Measurements from ENCODE around the gene TTPAL.
"Not testable (repeated sequence)": the region's sequence is repeated elsewhere in the genome, so short reads cannot be mapped to it uniquely, and the experiment has no call there.

TTPAL gene

DNA sequence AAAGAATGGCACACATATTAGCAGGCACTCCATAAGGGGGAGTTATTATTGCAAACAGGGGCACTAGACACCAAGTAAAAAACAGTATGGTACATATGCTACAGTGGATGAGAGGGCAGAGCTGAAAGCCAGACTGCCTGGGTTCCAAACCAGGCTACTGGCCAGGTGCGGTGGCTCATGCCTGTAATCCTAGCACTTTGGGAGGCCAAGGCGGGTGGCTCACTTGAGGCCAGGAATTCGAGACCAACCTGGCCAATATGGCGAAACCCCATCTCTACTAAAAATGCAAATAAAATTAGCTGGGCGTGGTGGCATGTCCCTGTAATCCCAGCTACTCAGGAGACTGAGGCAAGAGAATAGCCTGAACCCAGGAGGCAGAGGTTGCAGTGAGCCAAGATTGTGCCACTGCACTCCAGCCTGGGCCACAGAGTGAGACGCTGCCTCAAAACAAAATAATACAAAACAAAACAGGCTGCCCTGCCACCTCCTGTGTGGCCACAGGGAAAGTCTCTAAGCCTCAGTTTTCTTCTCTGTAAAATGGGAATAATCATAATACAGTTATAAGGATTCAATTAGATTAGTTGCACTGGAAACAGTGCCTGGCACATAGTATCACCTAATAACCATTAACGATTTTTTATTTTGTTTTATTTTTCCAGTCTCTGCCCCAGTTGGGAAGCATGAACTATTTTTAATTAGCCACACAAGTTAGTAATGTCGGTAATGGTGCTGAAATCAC is 7.5 kb upstream of the TTPAL start:
- DNase-seq: no peak

DNA sequence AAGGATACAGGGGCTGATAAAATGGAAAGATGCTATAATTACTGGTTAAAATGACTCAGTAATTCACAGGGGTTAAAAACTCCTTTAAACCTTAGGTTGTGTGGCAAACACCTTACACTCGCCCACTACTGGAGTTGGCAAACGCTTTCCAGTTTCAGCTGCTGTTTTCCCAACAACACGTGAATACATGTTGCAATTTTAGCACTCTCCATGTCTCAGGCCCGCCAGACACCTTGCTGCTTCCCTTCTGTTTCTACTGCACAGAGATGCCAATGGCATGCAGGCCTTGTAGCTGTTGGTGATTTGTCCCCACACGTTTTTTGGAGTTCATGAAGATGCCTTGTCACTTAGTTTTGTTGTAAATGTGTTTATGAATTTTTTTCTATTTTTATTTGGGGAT is 5.3 kb upstream of the TTPAL start:
- no peak for DNase-seq

GRCh38 chr20:44471481-44471882 is 4.2 kb upstream of the TTPAL start:
- DNase-seq: no peak

DNA sequence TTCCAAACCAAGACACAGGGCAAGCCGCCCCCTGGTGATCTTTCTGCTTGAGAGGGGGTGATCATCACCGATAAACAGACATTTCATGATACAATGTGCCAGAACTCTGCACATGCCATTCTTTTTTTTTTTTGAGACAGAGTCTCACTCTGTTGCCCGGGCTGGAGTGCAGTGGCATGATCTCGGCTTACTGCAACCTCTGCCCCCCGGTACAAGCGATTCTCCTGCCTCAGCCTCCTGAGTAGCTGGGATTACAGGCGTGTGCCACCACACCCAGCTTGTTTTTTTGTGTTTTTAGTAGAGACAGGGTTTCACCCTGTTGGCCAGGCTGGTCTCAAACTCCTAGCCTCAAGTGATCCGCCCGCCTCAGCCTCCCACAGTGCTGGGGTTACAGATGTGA is 3.4 kb upstream of the TTPAL start:
- DNase-seq: not testable (repeated sequence)

GRCh38 chr20:44475372-44475693 is 341 bp upstream of the TTPAL start:
- DNase-seq: no peak

DNA sequence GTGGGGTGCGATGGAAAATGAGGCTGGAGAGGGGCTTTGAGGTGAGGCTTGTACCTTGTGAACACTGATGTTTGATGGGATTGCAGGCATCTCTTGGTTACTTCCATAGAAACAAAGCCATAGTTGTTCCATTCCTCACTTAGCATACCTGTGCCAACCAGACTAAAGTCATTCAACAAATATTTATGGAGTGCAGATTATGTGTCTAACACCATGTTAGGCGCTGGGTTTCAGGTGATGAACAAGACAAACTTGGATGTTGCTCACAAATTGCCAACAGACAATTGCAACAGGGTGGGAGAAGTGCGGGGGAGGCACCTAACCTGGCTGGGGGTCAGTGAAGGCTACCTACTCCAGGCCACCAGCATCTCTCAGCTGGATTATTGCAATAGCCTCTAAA is 1.5 kb downstream of the TTPAL start:
- DNase-seq: no peak

DNA sequence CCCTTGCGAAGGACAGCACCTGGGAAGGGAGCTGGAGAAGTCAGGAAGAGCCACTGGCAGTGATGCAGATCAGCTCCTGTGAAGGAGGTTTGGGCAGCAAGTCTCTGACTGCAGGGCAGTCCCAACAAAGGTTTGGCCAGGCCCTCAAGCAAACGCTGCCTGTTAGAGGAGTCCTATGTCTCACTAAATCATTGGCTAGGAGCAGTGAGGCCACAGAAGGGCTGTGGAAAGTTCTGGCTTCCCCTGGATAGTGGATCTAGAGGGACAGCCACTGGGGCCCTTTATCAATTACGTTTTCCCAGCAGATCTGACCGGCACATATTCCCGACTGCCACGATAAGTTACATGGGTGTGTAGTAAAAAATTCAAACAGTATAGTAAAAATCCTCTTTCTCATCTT is 2.5 kb downstream of the TTPAL start:
- no peak for DNase-seq

GRCh38 chr20:44479643-44480042 is 4.0 kb downstream of the TTPAL start:
- no peak for DNase-seq

DNA sequence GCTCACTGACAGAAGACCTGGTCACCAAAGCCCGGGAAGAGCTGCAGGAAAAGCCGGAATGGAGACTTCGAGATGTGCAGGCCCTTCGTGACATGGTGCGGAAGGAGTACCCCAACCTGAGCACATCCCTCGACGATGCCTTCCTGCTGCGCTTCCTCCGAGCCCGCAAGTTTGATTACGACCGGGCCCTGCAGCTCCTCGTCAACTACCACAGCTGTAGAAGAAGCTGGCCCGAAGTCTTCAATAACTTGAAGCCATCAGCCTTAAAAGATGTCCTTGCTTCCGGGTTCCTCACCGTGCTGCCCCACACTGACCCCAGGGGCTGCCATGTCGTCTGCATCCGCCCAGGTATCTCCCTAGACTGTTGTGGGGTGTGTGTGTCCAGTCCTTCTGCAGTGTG is 4.4 kb downstream of the TTPAL start:
- no peak for DNase-seq

- DNase-seq: no peak
These were observed 6.2 kb downstream of the TTPAL start for GRCh38 chr20:44481719-44482416.

DNA sequence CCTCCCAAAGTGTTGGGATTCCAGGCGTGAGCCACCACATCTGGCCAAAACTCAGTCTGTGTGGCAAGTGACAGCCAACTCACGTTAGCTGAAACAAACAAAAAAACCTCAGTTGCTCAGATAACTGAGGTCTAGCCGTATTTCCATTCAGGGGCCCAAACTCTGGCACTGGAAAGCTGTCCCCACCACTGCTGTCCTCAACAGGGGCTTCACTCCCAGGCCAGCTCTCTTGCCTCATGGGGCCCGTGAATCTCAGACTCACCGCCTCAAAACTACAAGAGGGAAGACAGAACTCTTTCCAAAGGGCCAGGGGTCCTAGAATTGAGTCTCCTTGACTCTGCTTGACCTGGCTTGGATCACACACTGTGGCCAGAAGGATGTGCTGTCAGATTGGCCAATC is 7.4 kb downstream of the TTPAL start:
- DNase-seq: no peak

DNA sequence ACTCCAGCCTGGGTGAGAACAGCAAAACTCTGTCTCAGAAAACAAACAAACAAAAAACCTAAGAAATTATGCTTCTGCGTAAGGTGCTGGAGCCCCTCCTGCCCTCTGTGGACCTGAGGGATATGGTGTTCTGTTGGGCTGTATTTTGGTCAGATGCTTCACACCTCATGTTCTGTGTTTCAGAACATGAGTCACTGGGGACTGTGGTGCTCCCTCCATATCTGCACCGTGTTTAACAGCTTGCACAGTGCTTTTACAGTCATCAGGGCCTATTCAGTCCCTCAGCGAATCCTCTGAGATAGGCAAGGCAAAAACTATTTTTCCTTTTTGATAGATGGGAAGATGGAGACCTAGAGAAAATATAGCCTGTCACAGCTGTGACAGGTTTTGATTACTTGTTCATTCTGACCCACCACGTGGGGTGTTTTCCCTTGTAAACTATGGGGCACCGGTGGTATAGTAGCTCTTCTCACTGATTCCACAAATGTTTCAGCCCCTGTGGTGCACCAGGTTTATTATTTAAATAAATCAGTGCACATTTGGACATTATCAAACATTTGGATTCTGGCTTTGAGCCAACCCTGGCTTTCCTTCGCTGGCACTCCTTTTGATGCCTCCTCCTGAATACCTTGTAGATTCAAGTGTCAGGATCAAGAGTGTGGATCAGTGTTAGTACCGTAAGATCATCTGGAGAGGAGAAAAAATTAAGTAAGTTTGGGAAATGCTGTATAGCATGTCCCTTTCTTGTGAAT is 9.6 kb downstream of the TTPAL start:
- no peak for DNase-seq

- no peak for DNase-seq
These were observed 10.1 kb downstream of the TTPAL start for GRCh38 chr20:44485830-44486198.

DNA sequence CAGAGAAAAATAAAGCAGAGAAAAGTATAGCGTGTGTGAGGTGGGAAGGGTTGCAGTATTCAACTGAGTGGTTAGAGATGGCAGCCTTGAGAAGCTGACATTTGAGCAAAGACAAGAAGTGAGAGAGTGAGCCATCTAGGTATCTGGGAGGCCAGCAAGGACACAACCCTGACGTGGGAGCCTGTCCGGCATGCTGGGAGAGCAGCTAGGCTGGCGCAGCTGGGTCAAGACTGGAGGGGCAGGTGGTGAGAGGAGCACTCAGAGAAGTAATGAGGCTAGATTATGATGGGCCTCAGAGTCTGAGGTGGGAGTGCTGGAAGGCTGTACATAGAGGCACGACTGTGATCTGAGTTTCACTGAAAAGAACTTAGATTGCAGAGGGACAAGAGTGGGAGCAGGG is 12.9 kb downstream of the TTPAL start:
- no peak for DNase-seq

GRCh38 chr20:44489223-44489622 is 13.5 kb downstream of the TTPAL start:
- no peak for DNase-seq

DNA sequence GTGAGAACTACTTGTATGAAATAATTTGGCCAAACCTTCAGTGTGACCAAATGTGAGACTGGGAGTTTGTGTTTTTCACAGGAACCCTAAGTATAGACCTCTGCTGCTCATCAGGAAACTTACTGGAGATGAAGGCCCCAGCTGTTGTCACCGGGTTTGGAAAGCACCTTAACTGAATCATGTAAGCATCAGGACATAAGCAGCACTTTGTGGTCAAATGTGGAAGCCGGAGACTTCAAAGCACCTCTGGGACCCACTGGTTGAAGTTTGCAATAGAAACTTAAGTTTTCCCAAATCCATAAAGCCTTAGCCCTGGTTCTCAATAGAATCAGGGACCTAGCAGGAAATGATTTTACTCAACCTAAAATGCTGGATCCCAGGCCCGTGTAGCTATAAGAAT is 14.3 kb downstream of the TTPAL start:
- DNase-seq: no peak

GRCh38 chr20:44491635-44492395 is 16.1 kb downstream of the TTPAL start:
- no peak for DNase-seq

- no peak for DNase-seq
These were observed 18.6 kb downstream of the TTPAL start for GRCh38 chr20:44494266-44494665.

GRCh38 chr20:44494681-44495080 is 19.0 kb downstream of the TTPAL start:
- no peak for DNase-seq

- no peak for DNase-seq
These were observed 19.6 kb downstream of the TTPAL start for GRCh38 chr20:44495257-44495656.

DNA sequence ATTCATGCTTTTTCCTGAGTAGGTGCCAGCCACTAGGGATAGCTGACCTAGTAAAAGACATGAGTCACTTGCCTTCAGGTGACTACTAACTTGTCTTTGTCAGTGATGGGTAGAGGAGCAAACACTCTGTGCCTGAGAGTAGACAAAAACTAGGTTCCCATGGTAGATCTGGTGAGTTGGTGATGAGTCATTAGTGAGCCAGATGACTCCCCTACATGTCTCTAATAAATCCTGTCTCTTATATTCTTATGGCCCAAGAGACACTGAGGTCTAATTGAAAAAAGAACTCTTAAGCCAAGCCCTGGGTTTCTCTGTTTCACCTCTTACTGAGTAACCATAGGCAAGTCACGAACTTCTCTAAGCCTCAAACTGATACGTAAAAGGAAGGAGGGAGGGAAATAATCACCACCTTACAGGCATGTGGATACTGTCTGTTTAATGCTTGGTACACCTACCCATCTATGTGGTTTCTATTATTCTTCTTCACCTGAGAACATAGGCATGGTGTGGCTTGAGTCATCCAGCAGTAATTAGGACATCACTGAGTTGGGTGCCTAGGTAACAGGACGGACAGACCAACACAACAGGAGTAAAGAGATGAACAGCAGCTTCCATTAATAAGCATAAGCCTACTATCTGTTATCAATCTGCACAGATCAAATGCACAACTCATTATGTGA is 20.3 kb downstream of the TTPAL start:
- DNase-seq: no peak

- no peak for DNase-seq
These were observed 21.3 kb downstream of the TTPAL start for GRCh38 chr20:44496976-44497375.

GRCh38 chr20:44497761-44498160 is 22.1 kb downstream of the TTPAL start:
- no peak for DNase-seq

Data from DMS 273 treated with DMSO at 0.1 percent for 48 hours (cell line).